ENCODE data around the gene HRNR.

GRCh38 chr1:152169366-152170025 lies 54.5 kb downstream of the HRNR start:
- TF ChIP-seq CTCF (conservative IDR thresholded peaks at IDR 0.05; ENCODE audit: low read length) (no peak), EZH2phosphoT487 (IDR thresholded peaks at IDR 0.05; ENCODE audit: borderline replicate concordance) (no peak)
